Activated CD4-positive, alpha-beta T cell treated with anti-CD3 and anti-CD28 coated beads for 48 hours (primary cell): ENCODE measurements around the gene PLXND1.
"Not testable (repeated sequence)": the region's sequence is repeated elsewhere in the genome, so short reads cannot be mapped to it uniquely, and the experiment has no call there.

Source experiments
- DNase-seq: peaks from one replicate; pipeline ENCODE4 v3.0.0-alpha.2; 2020

PLXND1 gene

GRCh38 chr3:129613367-129613740 lies 6.9 kb upstream of the PLXND1 start:
- no peak for DNase-seq

GRCh38 chr3:129612534-129613366 lies 6.3 kb upstream of the PLXND1 start:
- DNase-seq: no peak

GRCh38 chr3:129611812-129612533 lies 5.5 kb upstream of the PLXND1 start:
- DNase-seq: no peak

GRCh38 chr3:129611446-129611800 lies 4.9 kb upstream of the PLXND1 start:
- DNase-seq: no peak

GRCh38 chr3:129610794-129611445 lies 4.4 kb upstream of the PLXND1 start:
- not testable (repeated sequence) for DNase-seq

- DNase-seq: no peak
Measured at GRCh38 chr3:129610276-129610675, 3.8 kb upstream of the PLXND1 start.

- DNase-seq: no peak
Measured at GRCh38 chr3:129609591-129610182, 3.2 kb upstream of the PLXND1 start.

- no peak for DNase-seq
Measured at GRCh38 chr3:129608936-129609590, 2.6 kb upstream of the PLXND1 start.

GRCh38 chr3:129608087-129608935 lies 1.8 kb upstream of the PLXND1 start:
- no peak for DNase-seq

GRCh38 chr3:129607391-129608068 lies 1.1 kb upstream of the PLXND1 start:
- DNase-seq: no peak

- DNase-seq: peak; percentile 21
Measured at GRCh38 chr3:129605922-129606635, 397 bp downstream of the PLXND1 start.

GRCh38 chr3:129605203-129605921 lies 1.1 kb downstream of the PLXND1 start:
- peak; percentile 67 for DNase-seq

- no peak for DNase-seq
Measured at GRCh38 chr3:129604767-129605166, 1.7 kb downstream of the PLXND1 start.

- no peak for DNase-seq
Measured at GRCh38 chr3:129603991-129604749, 2.3 kb downstream of the PLXND1 start.

- DNase-seq: no peak
Measured at GRCh38 chr3:129603561-129603942, 2.9 kb downstream of the PLXND1 start.

- no peak for DNase-seq
Measured at GRCh38 chr3:129602730-129603560, 3.5 kb downstream of the PLXND1 start.

- no peak for DNase-seq
Measured at GRCh38 chr3:129602309-129602708, 4.2 kb downstream of the PLXND1 start.

GRCh38 chr3:129601713-129602112 lies 4.8 kb downstream of the PLXND1 start:
- no peak for DNase-seq
